Esophagus squamous epithelium (tissue), 4 donors: ENCODE data around the gene BRME1.

Experiments
- POLR2A ChIP-seq, 4 donors: fragments of 450-650 bp; IDR thresholded peaks; one replicate each; pipeline ENCODE4 v1.6.1; 2017; ENCODE audit warnings: antibody characterized with exemption in 4 of 4, mild to moderate bottlenecking in 4 of 4, moderate library complexity in 3 of 4
- TF ChIP-seq, protein P1 (sequence below), 6 experiments: fragments of 450-650 bp in 4 of 6; fragments of 200-600 bp in 2 of 6; sonication (generic) in 2 of 6; IDR thresholded peaks; one replicate each; pipeline ENCODE4 v1.5.1; 2016 to 2019; ENCODE audit warnings: antibody characterized with exemption in 6 of 6, mild to moderate bottlenecking in 4 of 6, moderate library complexity in 4 of 6

DNA sequence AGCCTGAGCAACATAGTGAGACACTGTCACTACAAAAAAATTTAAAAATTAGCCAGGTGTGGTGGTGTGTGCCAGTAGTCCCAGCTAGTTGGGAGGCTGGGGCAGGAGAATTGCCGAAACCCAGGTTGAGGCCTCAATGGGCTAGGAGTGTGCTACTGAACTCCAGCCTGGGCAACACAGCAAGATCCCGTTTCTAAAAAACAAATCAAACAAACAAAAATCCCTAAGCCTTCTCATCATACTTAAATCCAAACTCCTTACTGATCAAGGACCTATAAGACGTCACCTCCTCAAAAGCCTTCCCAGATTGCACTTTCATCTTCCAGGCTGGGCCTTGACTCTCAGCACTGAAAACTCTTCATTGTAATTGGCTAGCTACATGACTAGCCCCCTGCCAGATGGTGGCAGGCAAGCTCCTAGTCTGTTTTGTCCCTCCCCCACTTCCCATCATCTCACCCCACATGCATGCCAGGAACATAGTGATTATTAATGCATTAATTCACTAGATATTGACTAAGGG is 46.5 kb downstream of the BRME1 start:
- TF ChIP-seq POLR2A (IDR thresholded peaks at IDR 0.05), result no peak
- TF ChIP-seq, protein P1, sequence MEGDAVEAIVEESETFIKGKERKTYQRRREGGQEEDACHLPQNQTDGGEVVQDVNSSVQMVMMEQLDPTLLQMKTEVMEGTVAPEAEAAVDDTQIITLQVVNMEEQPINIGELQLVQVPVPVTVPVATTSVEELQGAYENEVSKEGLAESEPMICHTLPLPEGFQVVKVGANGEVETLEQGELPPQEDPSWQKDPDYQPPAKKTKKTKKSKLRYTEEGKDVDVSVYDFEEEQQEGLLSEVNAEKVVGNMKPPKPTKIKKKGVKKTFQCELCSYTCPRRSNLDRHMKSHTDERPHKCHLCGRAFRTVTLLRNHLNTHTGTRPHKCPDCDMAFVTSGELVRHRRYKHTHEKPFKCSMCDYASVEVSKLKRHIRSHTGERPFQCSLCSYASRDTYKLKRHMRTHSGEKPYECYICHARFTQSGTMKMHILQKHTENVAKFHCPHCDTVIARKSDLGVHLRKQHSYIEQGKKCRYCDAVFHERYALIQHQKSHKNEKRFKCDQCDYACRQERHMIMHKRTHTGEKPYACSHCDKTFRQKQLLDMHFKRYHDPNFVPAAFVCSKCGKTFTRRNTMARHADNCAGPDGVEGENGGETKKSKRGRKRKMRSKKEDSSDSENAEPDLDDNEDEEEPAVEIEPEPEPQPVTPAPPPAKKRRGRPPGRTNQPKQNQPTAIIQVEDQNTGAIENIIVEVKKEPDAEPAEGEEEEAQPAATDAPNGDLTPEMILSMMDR (IDR thresholded peaks at IDR 0.05), result no peak
